ENCODE data around the gene RBM3. TPM values are rescaled to one million over a fixed set of nuclear protein-coding genes. Genes with fewer than 3 reads are reported as not detected.

RBM3 gene
- total and polyA plus RNA-seq, 2 of the 8 experiments (the other 6 are each of a cell fraction or from before 2014, with no cell fraction given), result 99.6 to 164 TPM

DNA sequence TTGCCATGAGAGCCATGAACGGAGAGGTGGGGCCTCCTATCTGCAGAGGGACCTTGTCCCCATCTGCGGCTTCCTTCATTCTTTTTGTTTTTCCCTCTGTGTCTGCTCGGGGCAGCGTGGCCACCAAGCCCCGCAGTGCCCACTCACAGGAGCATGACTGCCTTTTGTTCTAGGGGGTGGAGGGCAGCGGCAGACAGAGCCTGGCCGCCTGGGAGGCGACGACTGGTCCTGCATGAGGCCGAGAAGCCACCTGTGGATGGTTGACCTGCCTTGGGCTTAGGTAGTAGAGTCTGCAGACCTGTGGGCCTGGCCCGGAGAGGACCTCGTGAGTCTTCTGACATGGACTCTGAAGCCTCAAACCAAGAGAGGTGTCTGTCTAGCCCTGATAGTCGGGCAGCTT is 1.4 kb downstream of the RBM3 start:
- Histone ChIP-seq H2BK15ac (ENCODE audit: low read length) (no peak overlapping the region), H4K20me1 (replicated peaks in 1 of 2; ENCODE audit: control insufficient read depth in 1 of 2, insufficient read depth in 2 of 2, low read length in 2 of 2) (no peaks in the 10 kb centered on the region), H3K18ac (ENCODE audit: extremely low read depth, low read length) (no peak overlapping the region), H3K79me1 (ENCODE audit: low read depth, low read length) (peaks cover 7% of the 10 kb centered on the region), H2AK5ac (ENCODE audit: low read depth, low read length) (no peak overlapping the region), H2BK20ac (ENCODE audit: low read length) (no peak overlapping the region), H3K27me3 (replicated peaks in 1 of 4; ENCODE audit: control insufficient read depth in 3 of 4, extremely low read depth in 1 of 4, insufficient read depth in 3 of 4, low read length in 3 of 4) (no peaks in the 10 kb centered on the region), H3K4me1 (replicated peaks in 1 of 4; ENCODE audit: control insufficient read depth in 3 of 4, insufficient read depth in 4 of 4, low read length in 3 of 4) (peaks cover 0 to 5% (median 0%) of the 10 kb centered on the region in 4 experiments; a peak in 5 of 7 replicates), H3K23me2 (ENCODE audit: low read depth, low read length) (peaks cover 4% of the 10 kb centered on the region; the same call in 1 of the 2 replicates), H3K4ac (replicated peaks; ENCODE audit: insufficient read length, low read depth, low read length) (no peak overlapping the region), H3K79me2 (ENCODE audit: control insufficient read depth in 1 of 2, insufficient read depth in 2 of 2, low read length in 2 of 2) (peaks cover 0 to 17% of the 10 kb centered on the region in 2 experiments; a peak in 2 of 4 replicates), H4K8ac (ENCODE audit: extremely low read depth, insufficient read depth, low read length) (peak overlapping the region; percentile 25), H3K27ac (ENCODE audit: low read depth, low read length) (no peak overlapping the region; the same call in 1 of the 2 replicates), H2BK5ac (ENCODE audit: low read depth, low read length) (no peak overlapping the region; the same call in 1 of the 2 replicates), H3K23ac (ENCODE audit: insufficient read length) (no peak overlapping the region), H3K4me3 (ENCODE audit: extremely low read depth in 1 of 4, insufficient read depth in 2 of 4, low read depth in 3 of 4, low read length in 4 of 4) (peak overlapping the region in 3 of 4 experiments; percentile 81 to 96 (median 86); a peak in 5 of 8 replicates), H2AFZ (ENCODE audit: low read length) (no peak overlapping the region), H3K56ac (replicated peaks; ENCODE audit: insufficient read length, low read depth, low read length) (no peak overlapping the region), H3K4me2 (ENCODE audit: insufficient read depth in 1 of 2, low read depth in 2 of 2, low read length in 2 of 2) (peak overlapping the region; percentile 72 to 80), H3K14ac (ENCODE audit: insufficient read length) (no peak overlapping the region), H2BK120ac (replicated peaks; ENCODE audit: low read depth, low read length) (no peak overlapping the region), H4K5ac (ENCODE audit: insufficient read length, low read depth, low read length) (no peak overlapping the region), H3K9me3 (ENCODE audit: insufficient read depth in 2 of 2, low read depth in 1 of 2, low read length in 1 of 2) (no peaks in the 10 kb centered on the region), H3K9ac (replicated peaks in 1 of 4; ENCODE audit: extremely low read depth in 1 of 4, low read depth in 3 of 4, low read length in 3 of 4) (peak overlapping the region in 2 of 4 experiments; percentile 13 to 99; a peak in 3 of 7 replicates), H3K36me3 (ENCODE audit: control insufficient read depth in 2 of 4, insufficient read depth in 4 of 4, low read length in 3 of 4) (peaks cover 16 to 39% (median 27%) of the 10 kb centered on the region in 4 experiments), H2BK12ac (ENCODE audit: low read depth, low read length) (no peak overlapping the region), H4K91ac (replicated peaks; ENCODE audit: insufficient read length, low read length) (no peak overlapping the region)
- WGBS, 2 experiments (ENCODE audit: extremely low coverage in 1 of 2, insufficient coverage in 1 of 2, insufficient read length in 1 of 2, insufficient replicate concordance in 2 of 2, low coverage in 1 of 2, low lambda C conversion rate in 2 of 2, missing lambda C conversion rate in 1 of 2), result 97% methylated on average over 11 of the region's 13 CpGs; no CpG with 5 or more reads in 1 of the 2 experiments
- ChIA-PET CTCF (ENCODE audit: partially characterized antibody) (no interaction called here), POLR2A (ENCODE audit: partially characterized antibody) (interaction anchor here (0.8 to 2.9 kb wide), 7 partner anchors 10 to 46 kb away, joined by 3 to 17 read pairs (median 5); partner anchors contain the start of gene TBC1D25)
- DNase-seq (ENCODE audit: low read depth in 1 of 2, low spot score in 2 of 2) (no peak), FAIRE-seq (no peak)
- no peak for TF ChIP-seq EZH2 (IDR thresholded peaks at IDR 0.05; ENCODE audit: low read depth, low read length, severe bottlenecking)
- TF ChIP-seq SUZ12 (IDR thresholded peaks at IDR 0.05; ENCODE audit: low read length), result no peak
- no peak for TF ChIP-seq FOSL1 (IDR thresholded peaks at IDR 0.05; ENCODE audit: insufficient read depth, low read depth, low read length)
- TF ChIP-seq, protein P1, sequence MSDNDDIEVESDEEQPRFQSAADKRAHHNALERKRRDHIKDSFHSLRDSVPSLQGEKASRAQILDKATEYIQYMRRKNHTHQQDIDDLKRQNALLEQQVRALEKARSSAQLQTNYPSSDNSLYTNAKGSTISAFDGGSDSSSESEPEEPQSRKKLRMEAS (IDR thresholded peaks at IDR 0.05), result no peak
- no peak for TF ChIP-seq KDM1A (IDR thresholded peaks at IDR 0.05; ENCODE audit: borderline replicate concordance, low read length)
- no peak for TF ChIP-seq SP1 (IDR thresholded peaks at IDR 0.05; ENCODE audit: low read depth, low read length)
- TF ChIP-seq RNF2 (IDR thresholded peaks at IDR 0.05; ENCODE audit: borderline replicate concordance, low read depth, low read length, missing control alignments, poor library complexity, severe bottlenecking), result no peak
- no peak for TF ChIP-seq SIN3A (conservative IDR thresholded peaks at IDR 0.05 in 1 of 2, IDR thresholded peaks at IDR 0.05 in 1 of 2; ENCODE audit: low read depth in 1 of 2, low read length in 2 of 2)
- TF ChIP-seq TBP (IDR thresholded peaks at IDR 0.05; ENCODE audit: low read depth, low read length), result no peak
- no peak for TF ChIP-seq PHF8 (conservative IDR thresholded peaks at IDR 0.05; ENCODE audit: low read depth, low read length)
- TF ChIP-seq MAFK (IDR thresholded peaks at IDR 0.05; ENCODE audit: low read depth, low read length), result no peak
- no peak for TF ChIP-seq EGR1 (IDR thresholded peaks at IDR 0.05; ENCODE audit: borderline replicate concordance, low read depth, low read length)
- no peak for TF ChIP-seq POLR2AphosphoS5 (IDR thresholded peaks at IDR 0.05; ENCODE audit: low read depth, low read length)
